T1000 (cell line): ENCODE results near the gene DNAJC24.

Experiments
- DNase-seq: peaks from one replicate; lab custom pipeline; 2025; ENCODE audit warnings: mixed read lengths; lab: John Stamatoyannopoulos, UW

The DNAJC24 gene

DNA sequence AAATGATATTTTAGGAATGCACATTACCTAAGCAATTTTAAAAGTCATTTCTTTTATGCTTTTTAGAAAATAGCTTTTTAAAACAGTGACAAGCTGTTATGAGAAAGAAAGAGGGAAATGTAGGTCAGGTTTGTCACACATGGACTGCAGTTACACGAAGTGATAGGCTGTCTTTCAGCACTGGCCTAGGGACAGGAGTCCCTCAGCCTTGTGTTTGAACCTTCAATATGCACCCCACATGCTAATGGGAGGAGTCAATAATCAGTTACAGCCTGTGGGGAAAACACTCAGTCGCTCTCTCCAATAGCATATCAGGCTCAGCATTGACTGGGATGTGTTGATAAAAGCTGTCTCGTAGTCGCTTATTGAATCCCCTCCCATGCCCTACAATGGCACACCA is 45.8 kb downstream of the DNAJC24 start:
- DNase-seq = no peak

DNA sequence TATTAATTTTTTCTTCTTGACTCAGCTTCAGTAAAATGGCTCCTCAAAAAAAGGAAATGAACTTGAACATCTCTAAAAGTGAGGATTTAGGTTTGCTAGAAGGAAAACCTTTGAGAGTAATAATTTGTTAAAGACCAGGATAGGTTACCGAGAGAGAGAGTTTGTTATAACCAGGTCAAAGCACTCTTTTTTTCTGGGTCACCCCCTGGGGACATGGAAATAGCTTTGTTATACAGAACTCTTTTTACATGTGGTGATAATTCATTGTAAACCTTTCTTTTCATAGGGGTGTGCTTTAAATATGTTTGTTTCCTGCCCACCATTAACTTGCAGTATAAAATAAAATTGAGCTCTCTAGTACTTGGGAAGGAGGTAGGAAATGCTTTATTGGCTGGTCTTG is 47.7 kb downstream of the DNAJC24 start:
- DNase-seq = no peak

- no peak for DNase-seq
Measured at GRCh38 chr11:31417816-31418215, 48.2 kb downstream of the DNAJC24 start.

DNA sequence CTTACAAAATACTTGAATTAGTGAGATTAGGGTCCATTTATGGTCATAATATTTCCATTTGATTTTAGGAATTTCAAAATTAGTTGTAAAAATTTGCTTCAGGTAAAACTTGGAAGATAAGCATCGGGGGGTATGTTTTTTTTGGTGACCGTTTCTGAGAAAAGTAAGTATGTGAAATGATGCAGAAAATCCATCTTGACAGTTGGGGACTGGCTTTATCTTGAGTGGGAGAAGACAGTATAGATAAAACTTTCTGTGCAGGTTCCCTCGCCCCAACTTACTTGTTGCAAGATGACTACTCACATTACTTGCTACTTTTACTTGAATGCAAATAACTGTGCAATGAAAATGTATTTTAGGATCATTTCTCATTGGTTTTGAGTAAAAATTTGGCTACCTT is 49.5 kb downstream of the DNAJC24 start:
- no peak for DNase-seq

- no peak for DNase-seq
Measured at GRCh38 chr11:31419669-31420068, 50.0 kb downstream of the DNAJC24 start.

DNA sequence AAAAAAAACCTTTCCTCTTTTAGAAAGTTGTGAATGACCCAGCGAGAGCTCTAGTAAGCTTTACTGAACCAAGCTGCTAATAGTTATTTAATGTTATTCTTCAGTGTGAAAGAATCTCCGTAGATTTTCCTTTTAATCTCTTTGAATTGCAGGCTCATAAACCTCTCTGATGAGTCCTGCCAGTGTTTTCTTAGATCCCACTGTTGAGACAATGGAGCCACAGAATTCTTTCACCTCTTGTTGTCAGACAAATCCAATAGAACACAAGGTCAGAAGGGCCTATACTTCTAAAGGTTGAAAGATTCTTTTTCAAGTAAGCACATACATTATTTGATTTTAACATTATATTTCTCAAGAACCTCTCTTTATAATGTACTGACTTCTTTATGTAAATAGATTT is 52.2 kb downstream of the DNAJC24 start:
- DNase-seq = no peak

DNA sequence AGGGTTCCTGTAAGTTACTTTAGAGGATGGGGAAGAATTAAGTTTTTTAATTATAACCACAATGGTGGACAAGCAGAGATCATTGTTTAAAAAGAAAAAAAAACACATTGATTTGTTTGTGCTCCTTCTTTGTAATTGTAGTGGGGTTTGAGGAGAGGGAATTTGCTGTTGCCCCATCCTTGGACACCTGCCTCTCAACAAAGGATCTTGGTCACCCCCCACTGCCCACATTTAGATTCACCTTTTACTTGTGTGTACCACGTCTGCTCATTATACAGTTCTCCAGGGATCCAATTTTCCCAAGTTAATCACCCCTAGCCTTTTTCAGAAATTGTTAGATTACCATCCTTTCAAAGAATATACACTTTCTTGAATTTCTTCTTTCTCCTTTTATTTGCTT is 53.0 kb downstream of the DNAJC24 start:
- no peak for DNase-seq

GRCh38 chr11:31424652-31425051 is 55.0 kb downstream of the DNAJC24 start:
- DNase-seq = no peak

DNA sequence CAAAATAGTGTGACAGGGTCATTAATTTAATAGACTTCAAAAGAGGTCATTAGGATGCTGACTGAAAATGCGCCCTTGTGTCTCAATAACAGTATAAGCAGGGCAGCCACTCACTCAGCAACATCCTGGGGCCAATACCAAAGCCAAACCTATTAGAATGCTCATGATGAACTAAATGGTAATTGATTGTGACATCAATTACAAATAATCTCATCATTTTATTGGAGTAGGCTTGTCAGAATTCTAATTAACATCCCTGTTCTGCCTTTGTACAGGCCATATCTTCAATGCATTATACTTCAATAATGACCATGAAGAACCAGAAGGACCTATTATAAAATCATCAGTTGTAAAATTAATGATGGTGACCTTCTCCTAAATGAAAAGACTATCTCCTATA is 64.2 kb downstream of the DNAJC24 start:
- no peak for DNase-seq

DNA sequence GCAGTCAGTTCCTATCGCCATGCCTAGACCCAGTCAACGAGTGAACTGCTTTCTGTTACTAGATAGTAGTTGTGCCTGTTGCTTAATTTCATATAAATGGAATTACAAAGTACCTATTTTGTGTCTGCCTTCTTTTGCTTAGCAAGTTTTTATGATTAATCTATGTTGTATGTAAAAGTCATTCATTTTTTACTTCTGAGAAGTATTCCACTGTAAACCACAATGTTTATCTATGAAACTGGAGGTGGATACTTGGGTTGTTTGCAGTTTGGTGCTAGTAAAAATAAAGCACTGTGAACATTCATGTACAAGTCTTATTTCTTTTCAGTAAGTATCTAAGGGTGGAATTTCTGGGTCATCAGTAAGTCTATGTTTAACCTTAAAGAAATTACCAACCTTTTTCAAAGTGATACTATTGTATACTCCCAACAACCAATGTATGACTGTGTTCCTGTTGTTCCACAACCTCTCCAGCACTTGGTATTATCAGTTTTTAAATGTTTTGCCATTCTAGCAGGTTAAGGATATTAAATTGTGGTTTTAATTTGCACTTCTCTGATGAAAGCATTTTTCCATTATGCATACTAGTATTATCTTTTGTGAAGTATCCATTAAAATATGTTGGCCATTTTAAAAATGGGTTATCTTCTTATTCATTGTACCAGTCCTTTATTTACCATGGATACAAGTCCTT is 68.2 kb downstream of the DNAJC24 start:
- no peak for DNase-seq

GRCh38 chr11:31441296-31441695 is 71.6 kb downstream of the DNAJC24 start:
- DNase-seq = no peak

GRCh38 chr11:31442086-31442485 is 72.4 kb downstream of the DNAJC24 start:
- no peak for DNase-seq

GRCh38 chr11:31443802-31444201 is 74.1 kb downstream of the DNAJC24 start:
- no peak for DNase-seq

- no peak for DNase-seq
Measured at GRCh38 chr11:31445621-31446020, 76.0 kb downstream of the DNAJC24 start.

GRCh38 chr11:31449040-31449439 is 79.4 kb downstream of the DNAJC24 start:
- DNase-seq = no peak

- no peak for DNase-seq
Measured at GRCh38 chr11:31450841-31451240, 81.2 kb downstream of the DNAJC24 start.

DNA sequence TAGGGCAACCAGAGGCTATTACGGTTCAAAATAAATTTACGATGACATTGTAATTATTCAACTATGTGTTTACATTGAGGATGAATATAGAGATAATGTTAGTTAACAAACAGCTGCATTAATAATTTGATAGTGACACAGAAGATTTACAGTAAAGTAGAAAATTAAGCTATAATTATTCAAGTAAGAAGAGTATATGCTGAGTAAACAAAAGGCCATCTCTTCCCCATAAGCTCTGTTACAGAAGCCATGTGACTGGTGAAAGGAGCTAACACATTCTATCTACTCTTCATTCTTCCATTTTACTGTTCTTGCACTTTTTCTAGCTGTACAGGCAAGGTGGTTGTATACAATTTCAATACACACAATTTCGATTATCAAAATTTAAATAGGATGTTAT is 85.5 kb downstream of the DNAJC24 start:
- no peak for DNase-seq

GRCh38 chr11:31464436-31464835 is 94.8 kb downstream of the DNAJC24 start:
- DNase-seq = no peak

- no peak for DNase-seq
Measured at GRCh38 chr11:31474083-31474482, 104.4 kb downstream of the DNAJC24 start.

DNA sequence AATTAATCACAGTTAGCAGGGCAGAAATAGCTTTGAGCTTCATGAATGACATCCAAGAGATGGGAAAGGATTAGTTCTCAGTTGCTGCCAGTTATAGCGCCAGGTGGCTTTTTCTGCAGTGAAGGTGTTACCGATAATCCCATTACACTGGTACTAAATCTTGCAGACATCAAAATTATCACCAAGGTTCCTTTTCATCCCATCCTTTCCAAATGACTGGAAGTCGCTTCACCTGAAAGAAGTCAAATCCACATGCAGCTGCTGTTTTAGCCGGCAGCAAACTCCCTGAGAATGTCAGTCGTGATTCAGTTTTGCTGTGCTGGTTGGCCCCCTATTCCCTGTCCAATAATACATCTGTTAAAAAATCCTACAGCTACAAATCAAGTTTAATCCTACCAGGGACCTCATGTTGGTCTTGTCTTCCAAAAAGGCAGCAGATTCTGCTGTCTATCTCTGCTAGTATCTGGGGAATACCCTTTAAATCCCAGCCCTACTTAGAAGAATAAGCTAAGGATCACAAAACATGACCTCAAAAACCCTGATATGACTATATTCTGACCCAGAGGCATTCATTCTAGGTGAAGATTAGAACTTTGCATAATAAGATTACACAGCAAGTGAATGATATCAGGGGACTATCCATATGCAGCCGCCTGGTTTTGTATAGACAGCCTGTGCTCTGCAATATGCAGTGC is 108.0 kb downstream of the DNAJC24 start:
- DNase-seq = no peak

DNA sequence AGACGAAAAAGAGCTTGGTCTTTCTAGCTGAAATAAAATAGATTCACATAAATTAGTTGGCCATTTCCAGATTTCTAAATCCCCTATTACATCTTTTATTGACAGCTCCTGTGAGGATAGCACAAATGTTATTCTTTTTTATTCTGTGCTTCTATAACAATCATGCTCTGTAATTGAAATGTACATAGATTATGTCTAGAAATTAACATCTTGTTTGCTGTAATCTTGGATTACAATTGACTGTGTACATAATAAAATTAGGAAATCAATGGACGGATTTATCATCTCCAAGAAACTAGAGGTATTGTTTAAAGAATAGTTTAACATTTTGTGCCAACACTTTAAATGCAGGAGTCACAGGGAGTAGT is 108.5 kb downstream of the DNAJC24 start:
- no peak for DNase-seq

GRCh38 chr11:31479066-31479465 is 109.4 kb downstream of the DNAJC24 start:
- DNase-seq = no peak

DNA sequence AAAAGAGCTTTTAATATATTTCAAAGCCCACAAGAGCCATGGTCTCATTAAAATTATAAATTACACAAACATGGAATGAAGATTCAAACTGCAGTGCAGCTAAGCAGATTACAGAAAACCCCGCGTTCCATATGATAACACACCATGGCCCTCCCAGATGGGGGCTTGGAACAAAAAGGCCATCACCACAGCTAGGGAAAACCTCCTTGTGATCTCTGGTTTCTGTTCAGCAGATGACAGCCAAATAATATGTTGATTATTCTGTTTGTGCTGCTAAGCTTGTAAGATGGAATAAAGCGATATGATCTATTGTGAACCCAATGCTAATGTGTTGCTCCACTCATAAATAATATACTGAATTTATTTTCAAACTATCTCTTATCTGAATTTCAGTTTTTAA is 111.3 kb downstream of the DNAJC24 start:
- no peak for DNase-seq
